Thyroid gland (tissue), 4 donors: ENCODE data around the gene FOXO3.

ENCODE experiments used
- POLR2A ChIP-seq, 2 donors: fragments of 450-650 bp; IDR thresholded peaks; one replicate each; pipeline ENCODE4 v1.6.1; 2017; ENCODE audit warnings: antibody characterized with exemption in 2 of 2, mild to moderate bottlenecking in 2 of 2, moderate library complexity in 1 of 2
- TF ChIP-seq, protein P1 (sequence below), 6 experiments: fragments of 200-600 bp in 3 of 6; fragments of 450-650 bp in 3 of 6; sonication (generic) in 3 of 6; IDR thresholded peaks; one replicate each; pipeline ENCODE4 v1.5.1; 2016 to 2019; ENCODE audit warnings: antibody characterized with exemption in 6 of 6, mild to moderate bottlenecking in 2 of 6, inconsistent platforms in 1 of 6, moderate library complexity in 1 of 6

DNA sequence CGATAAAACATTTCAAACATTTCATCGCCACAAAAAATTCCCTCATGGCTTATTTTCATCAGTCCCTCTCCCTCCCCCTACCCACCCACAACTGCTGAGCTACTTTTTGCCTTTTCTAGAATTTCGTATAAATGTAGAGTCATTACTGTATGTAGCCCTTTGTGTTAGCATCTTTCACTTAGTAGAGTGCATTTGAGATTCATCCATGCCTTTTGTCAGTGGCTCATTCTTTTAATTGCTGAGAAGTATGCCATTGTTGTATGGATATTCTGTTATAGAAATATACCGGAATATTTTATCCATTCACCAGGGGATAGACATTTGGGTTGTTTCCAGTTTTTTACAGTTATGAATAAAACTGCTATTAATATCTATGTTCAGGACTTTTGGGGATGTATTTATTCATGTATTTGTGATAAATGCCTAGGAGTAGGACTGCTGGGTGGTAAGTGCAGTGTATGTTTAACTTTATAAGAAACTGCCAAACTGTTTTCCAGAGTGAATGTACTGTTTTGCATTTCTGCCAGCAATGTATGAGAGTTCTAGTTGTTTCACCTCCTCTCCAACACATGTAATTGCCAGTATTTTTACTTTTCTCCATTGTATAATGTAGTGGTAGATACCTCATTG, 50.4 kb downstream of the FOXO3 start:
- TF ChIP-seq, protein P1, sequence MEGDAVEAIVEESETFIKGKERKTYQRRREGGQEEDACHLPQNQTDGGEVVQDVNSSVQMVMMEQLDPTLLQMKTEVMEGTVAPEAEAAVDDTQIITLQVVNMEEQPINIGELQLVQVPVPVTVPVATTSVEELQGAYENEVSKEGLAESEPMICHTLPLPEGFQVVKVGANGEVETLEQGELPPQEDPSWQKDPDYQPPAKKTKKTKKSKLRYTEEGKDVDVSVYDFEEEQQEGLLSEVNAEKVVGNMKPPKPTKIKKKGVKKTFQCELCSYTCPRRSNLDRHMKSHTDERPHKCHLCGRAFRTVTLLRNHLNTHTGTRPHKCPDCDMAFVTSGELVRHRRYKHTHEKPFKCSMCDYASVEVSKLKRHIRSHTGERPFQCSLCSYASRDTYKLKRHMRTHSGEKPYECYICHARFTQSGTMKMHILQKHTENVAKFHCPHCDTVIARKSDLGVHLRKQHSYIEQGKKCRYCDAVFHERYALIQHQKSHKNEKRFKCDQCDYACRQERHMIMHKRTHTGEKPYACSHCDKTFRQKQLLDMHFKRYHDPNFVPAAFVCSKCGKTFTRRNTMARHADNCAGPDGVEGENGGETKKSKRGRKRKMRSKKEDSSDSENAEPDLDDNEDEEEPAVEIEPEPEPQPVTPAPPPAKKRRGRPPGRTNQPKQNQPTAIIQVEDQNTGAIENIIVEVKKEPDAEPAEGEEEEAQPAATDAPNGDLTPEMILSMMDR (IDR thresholded peaks at IDR 0.05) = no peak
- no peak for TF ChIP-seq POLR2A (IDR thresholded peaks at IDR 0.05)
